IPS-18a (cell line): ENCODE measurements around the gene HIVEP2.

Experiments
- H3K27ac ChIP-seq: one replicate; pipeline ENCODE4 v1.5.1; 2013; ENCODE audit warnings: low read length
- H3K27me3 ChIP-seq: one replicate; pipeline ENCODE4 v1.6.1; 2013; ENCODE audit warnings: mild to moderate bottlenecking, low read length; ENCODE audit not compliant: control insufficient read depth, insufficient read depth
- H3K36me3 ChIP-seq: one replicate; pipeline ENCODE4 v1.6.1; 2013; ENCODE audit warnings: low read depth, low read length; ENCODE audit not compliant: control insufficient read depth
- H3K4me1 ChIP-seq: one replicate; pipeline ENCODE4 v1.6.1; 2013; ENCODE audit warnings: low read depth, low read length; ENCODE audit not compliant: control insufficient read depth
- H3K4me3 ChIP-seq: one replicate; pipeline ENCODE4 v1.5.1; 2013; ENCODE audit warnings: low read length
- H3K9ac ChIP-seq: one replicate; pipeline ENCODE4 v1.6.1; 2013; ENCODE audit warnings: mild to moderate bottlenecking, low read length, moderate library complexity
- H3K9me3 ChIP-seq: one replicate; pipeline ENCODE4 v1.6.1; 2013; ENCODE audit warnings: low read depth, low read length; ENCODE audit not compliant: control insufficient read depth

The HIVEP2 gene

DNA sequence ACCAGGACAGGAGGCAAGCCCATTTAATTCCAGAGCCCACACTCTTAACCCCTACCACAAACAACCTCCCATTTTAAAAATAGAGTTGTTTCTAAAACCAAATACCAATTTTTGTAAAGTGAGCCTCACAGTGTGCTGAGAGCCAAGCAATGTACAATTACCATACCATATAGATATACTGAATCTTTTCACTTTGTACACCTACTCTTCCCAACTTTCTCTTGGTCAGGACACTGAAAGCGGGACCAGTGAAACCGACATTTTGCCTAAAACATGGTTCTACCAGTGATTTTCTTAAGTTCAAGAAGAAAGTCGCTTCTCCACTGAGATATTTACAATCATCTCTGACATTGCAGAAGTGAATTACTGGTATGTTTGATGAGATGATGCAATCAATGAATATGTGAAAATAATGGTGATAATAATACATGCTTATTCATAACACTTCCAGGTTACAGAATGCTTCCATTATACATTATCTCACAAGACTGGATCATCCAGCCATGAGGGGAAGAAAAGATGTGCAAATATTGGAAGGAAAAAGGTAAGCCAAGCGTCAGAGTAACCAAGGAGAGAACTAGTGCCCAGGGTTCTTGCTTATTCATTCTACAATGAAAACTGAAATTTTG, 74.1 kb downstream of the HIVEP2 start:
- H3K27me3 ChIP-seq, result no peaks in the 10 kb centered on the region
- no peaks in the 10 kb centered on the region for H3K36me3 ChIP-seq
- no peak overlapping the region for H3K4me3 ChIP-seq
- no peak overlapping the region for H3K9ac ChIP-seq
- H3K9me3 ChIP-seq, result no peaks in the 10 kb centered on the region
- H3K27ac ChIP-seq, result no peak overlapping the region
- no peaks in the 10 kb centered on the region for H3K4me1 ChIP-seq

DNA sequence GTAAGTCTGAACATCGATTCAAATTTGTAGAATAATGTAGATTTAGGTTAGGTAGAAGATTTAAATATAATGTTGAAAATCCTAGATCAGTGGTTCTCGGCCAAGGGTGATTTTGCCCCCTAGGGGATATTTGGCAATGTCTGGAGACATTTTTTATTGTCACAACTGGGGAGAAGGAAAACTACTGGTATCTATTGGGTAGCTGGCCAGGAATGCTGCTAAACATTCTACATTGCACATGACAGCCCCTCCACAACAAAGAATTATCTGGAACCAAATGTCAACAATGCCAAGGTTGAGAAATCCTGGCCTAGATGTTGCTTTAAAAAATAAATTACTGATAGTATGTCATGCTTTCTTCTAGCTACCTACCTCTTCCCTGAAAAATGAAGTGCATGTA, 76.1 kb downstream of the HIVEP2 start:
- Histone ChIP-seq H3K4me3 (no peak overlapping the region), H3K36me3 (no peaks in the 10 kb centered on the region), H3K27me3 (no peaks in the 10 kb centered on the region), H3K4me1 (peaks cover 4% of the 10 kb centered on the region), H3K9me3 (no peaks in the 10 kb centered on the region), H3K27ac (no peak overlapping the region), H3K9ac (no peak overlapping the region)

DNA sequence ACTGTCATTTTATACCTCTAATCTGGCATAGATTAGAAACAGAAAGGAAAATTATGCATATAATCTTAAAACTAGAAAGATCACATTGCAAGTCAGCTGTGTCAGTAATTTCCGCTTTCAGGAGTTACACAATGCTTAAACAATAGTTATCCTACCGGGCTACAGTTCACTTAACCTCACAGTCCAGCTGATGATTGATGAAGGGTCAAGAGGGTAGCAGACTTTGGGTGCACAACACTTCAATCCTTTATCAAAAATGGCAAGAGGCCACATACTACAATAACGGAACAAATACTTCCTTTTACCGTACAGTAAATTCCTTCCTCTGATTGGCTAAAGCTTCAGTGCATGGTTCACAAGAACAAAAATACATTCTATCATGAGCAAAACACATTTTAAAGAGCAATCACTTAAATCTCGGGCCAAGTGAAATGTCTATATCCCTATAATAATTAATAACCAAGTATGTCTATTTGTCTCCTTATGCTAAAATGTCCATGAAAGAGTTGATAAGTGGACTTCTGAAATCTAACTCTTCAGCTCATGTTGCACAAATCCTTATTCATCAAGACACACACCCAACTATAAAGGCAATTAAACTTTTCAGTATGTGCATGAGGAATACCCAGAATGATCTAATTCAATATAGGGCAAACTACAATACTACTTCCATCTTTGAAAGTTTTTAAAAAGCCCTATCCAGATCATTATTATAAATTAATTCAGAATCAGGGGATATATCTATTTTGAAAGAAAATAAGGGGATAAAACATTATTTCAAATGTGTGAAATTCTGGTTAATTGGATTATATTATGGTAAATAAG, 76.8 kb downstream of the HIVEP2 start:
- H3K27ac ChIP-seq, result no peak overlapping the region
- no peaks in the 10 kb centered on the region for H3K36me3 ChIP-seq
- H3K27me3 ChIP-seq, result no peaks in the 10 kb centered on the region
- H3K4me3 ChIP-seq, result no peak overlapping the region
- H3K4me1 ChIP-seq, result peaks cover 8% of the 10 kb centered on the region
- H3K9ac ChIP-seq, result no peak overlapping the region
- no peaks in the 10 kb centered on the region for H3K9me3 ChIP-seq

DNA sequence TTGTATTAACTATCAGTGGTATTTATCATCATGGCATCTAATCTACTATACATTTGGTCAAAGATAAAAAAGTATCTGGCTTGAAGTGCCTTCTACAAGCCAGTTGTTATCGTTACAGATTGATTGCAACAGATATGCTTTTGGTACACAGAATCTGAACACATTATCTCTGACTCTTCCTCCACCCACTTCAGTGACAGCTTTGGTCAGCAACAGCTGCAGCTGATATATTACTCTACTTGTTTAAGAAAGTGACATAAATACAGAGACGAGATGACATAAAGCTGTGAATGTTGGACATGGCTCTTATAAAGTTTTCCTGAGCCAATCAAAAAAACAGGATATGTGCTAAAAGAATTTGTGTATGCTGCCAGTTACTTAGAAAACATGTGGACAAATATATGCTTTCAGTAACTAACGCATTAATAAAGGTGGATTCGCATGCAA, 77.6 kb downstream of the HIVEP2 start:
- H3K27ac ChIP-seq, result no peak overlapping the region
- H3K4me3 ChIP-seq, result no peak overlapping the region
- no peaks in the 10 kb centered on the region for H3K27me3 ChIP-seq
- H3K36me3 ChIP-seq, result no peaks in the 10 kb centered on the region
- no peak overlapping the region for H3K9ac ChIP-seq
- no peaks in the 10 kb centered on the region for H3K9me3 ChIP-seq
- peaks cover 8% of the 10 kb centered on the region for H3K4me1 ChIP-seq

DNA sequence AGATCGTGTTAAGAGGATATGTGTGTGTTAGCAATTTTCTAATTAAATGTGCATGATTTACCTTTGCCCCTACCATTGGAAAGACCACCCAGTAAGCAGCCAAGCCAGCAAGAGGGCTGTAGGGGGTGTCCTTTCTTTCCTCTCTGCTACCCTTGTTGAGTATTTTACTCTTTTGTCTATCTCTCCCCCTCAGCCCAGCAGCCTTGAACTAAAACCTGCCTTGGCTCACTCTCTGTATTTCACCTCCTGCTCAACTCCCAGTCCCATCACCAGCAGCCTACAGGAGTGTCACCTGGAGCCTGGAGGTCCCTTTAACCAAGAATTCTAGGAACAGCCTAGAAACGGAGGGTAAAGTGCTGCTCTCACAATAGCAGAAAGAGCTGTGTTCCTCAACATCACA, 81.0 kb downstream of the HIVEP2 start:
- Histone ChIP-seq H3K9me3 (no peaks in the 10 kb centered on the region), H3K9ac (no peak overlapping the region), H3K4me3 (no peak overlapping the region), H3K27ac (no peak overlapping the region), H3K4me1 (peaks cover 8% of the 10 kb centered on the region), H3K27me3 (no peaks in the 10 kb centered on the region), H3K36me3 (no peaks in the 10 kb centered on the region)

DNA sequence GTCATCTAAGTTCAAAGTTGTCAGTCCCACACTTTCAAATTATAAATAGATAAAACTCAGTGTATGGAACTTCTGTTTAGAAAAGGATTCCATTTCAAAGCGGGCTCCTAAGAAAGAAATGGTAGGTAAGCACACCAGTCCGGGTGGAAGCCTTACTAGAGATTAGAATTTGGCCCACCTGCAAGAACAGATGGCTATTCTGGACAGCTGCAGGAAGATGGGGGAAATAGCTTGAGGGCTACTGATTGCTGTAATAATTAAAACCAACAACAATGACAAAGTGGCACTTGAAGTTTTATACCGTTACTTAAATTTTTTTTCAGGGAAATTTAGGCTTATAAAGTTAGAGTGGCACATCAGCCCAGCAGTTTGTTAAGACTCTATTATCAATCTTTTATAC, 83.3 kb downstream of the HIVEP2 start:
- no peak overlapping the region for H3K4me3 ChIP-seq

DNA sequence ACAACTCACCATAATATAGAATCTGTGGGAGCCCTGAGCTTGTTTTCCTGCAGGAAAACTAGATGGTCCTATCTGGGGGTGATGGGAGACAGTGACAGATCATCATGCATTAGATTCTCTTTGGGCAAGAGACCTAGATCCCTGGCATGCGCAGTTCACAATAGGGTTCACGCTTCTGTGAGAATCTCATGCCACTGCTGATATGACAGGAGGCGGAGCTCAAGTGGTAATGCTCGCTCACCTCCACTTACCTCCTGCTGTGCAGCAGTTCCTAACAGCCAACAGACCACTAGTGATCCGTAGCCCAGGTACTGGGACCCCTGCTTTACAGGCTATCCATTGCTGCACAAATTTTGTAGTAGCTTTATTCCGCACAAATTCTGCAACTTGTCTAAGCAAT, 84.5 kb downstream of the HIVEP2 start:
- Histone ChIP-seq H3K4me1 (peaks cover 24% of the 10 kb centered on the region), H3K9ac (no peak overlapping the region), H3K27me3 (no peaks in the 10 kb centered on the region), H3K36me3 (no peaks in the 10 kb centered on the region), H3K27ac (no peak overlapping the region), H3K4me3 (no peak overlapping the region), H3K9me3 (no peaks in the 10 kb centered on the region)

More for the DNA sequence above, 83.3 kb downstream of the HIVEP2 start:
- Histone ChIP-seq H3K27me3 (no peaks in the 10 kb centered on the region), H3K9me3 (no peaks in the 10 kb centered on the region), H3K4me1 (peaks cover 13% of the 10 kb centered on the region), H3K27ac (no peak overlapping the region), H3K9ac (no peak overlapping the region), H3K36me3 (no peaks in the 10 kb centered on the region)

DNA sequence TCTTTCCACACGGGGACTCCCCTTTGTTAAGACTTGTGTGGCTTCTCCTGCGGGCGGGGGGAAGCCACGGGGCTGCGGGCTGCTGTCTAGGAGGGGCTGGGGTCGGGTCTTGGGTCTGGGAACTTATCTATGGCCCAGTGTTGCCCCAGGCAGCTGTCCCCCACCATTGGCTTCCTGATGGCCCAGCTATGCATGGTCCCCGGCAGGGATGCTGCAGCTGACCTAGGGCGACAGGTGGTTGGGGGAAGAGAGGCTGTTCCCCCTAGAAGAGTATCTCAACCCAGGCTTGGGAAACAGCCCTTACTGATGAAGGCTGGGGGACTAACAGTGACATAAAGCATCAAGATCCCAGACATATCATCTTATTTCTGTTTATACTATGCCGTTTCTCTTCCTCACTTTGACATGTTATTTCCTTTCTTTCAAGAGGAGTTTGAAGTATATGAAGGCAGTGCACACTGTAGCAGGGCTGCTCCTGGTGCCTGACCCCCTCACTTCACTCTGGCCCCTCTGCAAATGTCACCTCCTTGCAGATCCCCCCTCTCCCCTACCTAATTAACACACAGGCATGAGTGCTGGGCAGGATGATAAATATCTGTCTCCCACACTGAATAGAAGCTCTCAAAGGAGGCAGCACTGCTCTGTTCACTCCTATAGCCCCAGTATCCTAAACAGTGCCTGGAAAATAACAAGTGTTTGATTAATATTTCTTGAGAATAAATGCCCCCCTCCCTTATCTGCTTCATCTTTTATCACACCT, 87.0 kb downstream of the HIVEP2 start:
- H3K9ac ChIP-seq, result no peak overlapping the region
- H3K4me1 ChIP-seq, result peaks cover 38% of the 10 kb centered on the region
- no peak overlapping the region for H3K27ac ChIP-seq
- no peaks in the 10 kb centered on the region for H3K9me3 ChIP-seq
- H3K27me3 ChIP-seq, result no peaks in the 10 kb centered on the region
- H3K4me3 ChIP-seq, result no peak overlapping the region
- H3K36me3 ChIP-seq, result no peaks in the 10 kb centered on the region

DNA sequence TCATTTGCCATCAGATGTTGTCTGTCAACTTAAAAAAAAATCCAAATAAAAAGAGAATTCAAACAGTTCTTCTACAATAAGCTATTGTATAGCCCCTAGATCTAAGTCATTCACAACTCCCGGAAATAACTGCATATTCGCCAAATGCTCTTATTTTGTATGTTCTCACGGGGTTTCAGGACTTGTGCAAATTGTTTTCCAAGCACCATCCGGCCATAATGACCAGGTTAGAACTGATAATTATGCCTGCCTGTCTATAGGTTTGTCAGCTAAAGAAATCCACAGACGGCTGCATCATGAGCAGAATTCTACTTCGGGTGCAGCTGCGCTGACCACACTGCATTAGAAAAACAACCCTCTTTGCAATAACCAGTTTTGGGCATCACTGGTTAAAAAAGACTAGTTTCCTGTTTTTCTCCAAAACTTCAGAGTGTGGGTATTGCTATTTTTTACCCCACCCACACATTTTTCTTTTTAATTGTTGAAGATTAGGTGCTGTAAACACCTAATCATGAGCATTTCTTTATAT, 87.7 kb downstream of the HIVEP2 start:
- Histone ChIP-seq H3K4me3 (no peak overlapping the region), H3K9ac (no peak overlapping the region), H3K27ac (no peak overlapping the region), H3K36me3 (no peaks in the 10 kb centered on the region), H3K9me3 (no peaks in the 10 kb centered on the region), H3K4me1 (peaks cover 43% of the 10 kb centered on the region), H3K27me3 (no peaks in the 10 kb centered on the region)

DNA sequence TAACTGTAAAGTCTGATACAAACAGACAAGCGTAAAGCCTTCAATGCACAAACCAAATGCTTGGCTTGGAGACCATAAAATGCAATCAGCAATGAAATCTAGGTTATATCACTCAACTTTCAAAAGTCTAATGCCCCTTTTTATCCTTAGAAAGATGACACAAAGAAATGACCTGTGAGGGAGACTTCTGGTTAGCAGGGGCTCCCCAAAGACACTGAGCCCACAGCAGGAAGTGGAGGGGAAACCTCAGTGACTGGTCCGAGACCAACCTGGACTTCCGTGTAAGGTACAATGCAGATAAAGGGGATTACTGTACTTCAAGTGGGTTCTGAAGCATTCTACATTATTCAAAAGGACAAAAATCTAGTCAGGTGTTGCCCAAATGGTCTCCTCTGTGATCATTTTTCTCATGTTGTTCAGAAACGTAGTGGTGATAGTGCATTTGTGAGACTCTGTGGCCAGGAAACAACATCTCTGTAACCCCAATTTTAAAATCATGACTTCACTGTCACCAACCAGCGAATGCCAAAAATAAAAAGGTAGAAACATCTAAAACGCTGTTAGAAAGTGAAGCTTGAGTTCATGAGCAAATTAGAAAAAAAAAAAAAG, 88.2 kb downstream of the HIVEP2 start:
- H3K9ac ChIP-seq, result no peak overlapping the region
- H3K27ac ChIP-seq, result no peak overlapping the region
- no peaks in the 10 kb centered on the region for H3K36me3 ChIP-seq
- no peak overlapping the region for H3K4me3 ChIP-seq
- H3K4me1 ChIP-seq, result peaks cover 47% of the 10 kb centered on the region
- H3K9me3 ChIP-seq, result no peaks in the 10 kb centered on the region
- no peaks in the 10 kb centered on the region for H3K27me3 ChIP-seq
